ENCODE data around the gene SLC22A12. TPM values are rescaled to one million over a fixed set of nuclear protein-coding genes. Genes with fewer than 3 reads are reported as not detected.

SLC22A12 gene
- total and polyA plus RNA-seq, 2 donors (not counting 3 experiments of a cell fraction or from before 2014, with no cell fraction given) = not detected

- no peaks in the 10 kb centered on the region for H3K9me1 ChIP-seq (replicated peaks; ENCODE audit: control insufficient read depth, extremely low read depth, insufficient read depth, low read length)
- POLR2A ChIA-PET = no interaction called here
- dilution Hi-C loops (cut with MboI; ENCODE audit: extremely low pct_ligation_motif_present, low sequenced_read_pairs) (no loop called here), intact Hi-C loops (cut with micrococcal nuclease) (no loop called here)
- H3K36me3 ChIP-seq (ENCODE audit: control insufficient read depth in 2 of 2, extremely low read depth in 1 of 2, insufficient read depth in 2 of 2, low read length in 2 of 2) = no peaks in the 10 kb centered on the region
- FAIRE-seq (no peak), DNase-seq (ENCODE audit: low read depth, low spot score) (no peak)
- no peak overlapping the region for H3K4me3 ChIP-seq (replicated peaks in 1 of 3; ENCODE audit: insufficient read depth in 1 of 3, low read depth in 1 of 3, low read length in 3 of 3)
- CTCF ChIA-PET = interaction anchor here (1.1 to 2.0 kb wide), 3 partner anchors 10 to 87 kb away, joined by 3 to 4 read pairs (median 4); no protein-coding TSS in a partner anchor
- TF ChIP-seq JUN (IDR thresholded peaks at IDR 0.05; ENCODE audit: borderline replicate concordance, insufficient read depth, insufficient read length, low read depth) = no peak
- no peak for TF ChIP-seq POLR2A (IDR thresholded peaks at IDR 0.05; ENCODE audit: low read depth, low read length)
- TF ChIP-seq POLR2AphosphoS5 (IDR thresholded peaks at IDR 0.05; ENCODE audit: insufficient read depth, low read depth, low read length) = no peak
- no peak for TF ChIP-seq MYC (IDR thresholded peaks at IDR 0.05; ENCODE audit: low read depth, low read length)
- TF ChIP-seq, protein P1, sequence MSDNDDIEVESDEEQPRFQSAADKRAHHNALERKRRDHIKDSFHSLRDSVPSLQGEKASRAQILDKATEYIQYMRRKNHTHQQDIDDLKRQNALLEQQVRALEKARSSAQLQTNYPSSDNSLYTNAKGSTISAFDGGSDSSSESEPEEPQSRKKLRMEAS (IDR thresholded peaks at IDR 0.05; ENCODE audit: insufficient read depth, insufficient read length) = no peak
- TF ChIP-seq GATA2 (IDR thresholded peaks at IDR 0.05; ENCODE audit: insufficient read depth, insufficient read length, low read depth, low read length) = no peak
- TF ChIP-seq FOS (IDR thresholded peaks at IDR 0.05; ENCODE audit: borderline replicate concordance, insufficient read depth, low read length) = no peak
- TF ChIP-seq CTCF (IDR thresholded peaks at IDR 0.05; ENCODE audit: extremely low read depth in 1 of 2, insufficient read depth in 1 of 2, low read depth in 1 of 2, low read length in 2 of 2) = no peak
- TF ChIP-seq EZH2 (IDR thresholded peaks at IDR 0.05; ENCODE audit: borderline replicate concordance, low read depth, low read length, severe bottlenecking) = no peak
- no peak overlapping the region for H2AFZ ChIP-seq (ENCODE audit: low read depth, low read length)
- H4K20me1 ChIP-seq (replicated peaks; ENCODE audit: control insufficient read depth, extremely low read depth, insufficient read depth, low read length) = no peaks in the 10 kb centered on the region
- H3K4me2 ChIP-seq (ENCODE audit: insufficient read depth, low read length) = no peak overlapping the region
- no peaks in the 10 kb centered on the region for H3K9me3 ChIP-seq (replicated peaks; ENCODE audit: control insufficient read depth, insufficient read depth, low read length)
- H3K27ac ChIP-seq (ENCODE audit: insufficient read depth, low read depth, low read length) = no peak overlapping the region
- no peak overlapping the region for H3K9ac ChIP-seq (replicated peaks; ENCODE audit: extremely low read depth, insufficient read depth, low read length)
- H3K4me1 ChIP-seq (ENCODE audit: control insufficient read depth, extremely low read depth, insufficient read depth, low read length) = no peaks in the 10 kb centered on the region
- H3K79me2 ChIP-seq (ENCODE audit: control insufficient read depth, insufficient read depth, low read length) = no peaks in the 10 kb centered on the region
- H3K27me3 ChIP-seq (ENCODE audit: control insufficient read depth in 2 of 2, insufficient read depth in 2 of 2, low read length in 2 of 2) = no peaks in the 10 kb centered on the region
- no TSS peak for BruUV-seq (replicated peaks)
Measured at GRCh38 chr11:64563966-64564365, 27.1 kb upstream of the SLC22A12 start.
